ENCODE data around the gene RSPO4. TPM values are rescaled to one million over a fixed set of nuclear protein-coding genes. Genes with fewer than 3 reads are reported as not detected.

RSPO4 gene
- total RNA-seq, 2 donors from 2014 or later, result not detected

- Mint-ChIP-seq H3K27me3 (peaks cover 31% of the 10 kb centered on the region), H3K4me3 (no peak overlapping the region), H3K27ac (no peak overlapping the region), H3K36me3 (ENCODE audit: low read depth) (no peaks in the 10 kb centered on the region), H3K9me3 (no peaks in the 10 kb centered on the region), H3K4me1 (no peaks in the 10 kb centered on the region)
- ATAC-seq (replicated peaks), result no peak
Observed at GRCh38 chr20:951384-952169, 50.5 kb downstream of the RSPO4 start.

- Mint-ChIP-seq H3K27ac (no peak overlapping the region), H3K36me3 (ENCODE audit: low read depth) (no peaks in the 10 kb centered on the region), H3K27me3 (peaks cover 25% of the 10 kb centered on the region), H3K9me3 (no peaks in the 10 kb centered on the region), H3K4me1 (no peaks in the 10 kb centered on the region), H3K4me3 (no peak overlapping the region)
- ATAC-seq (replicated peaks), result no peak
Observed at GRCh38 chr20:949717-950116, 52.4 kb downstream of the RSPO4 start.

- Mint-ChIP-seq H3K4me1 (no peaks in the 10 kb centered on the region), H3K27me3 (peaks cover 18% of the 10 kb centered on the region), H3K27ac (no peak overlapping the region), H3K9me3 (no peaks in the 10 kb centered on the region), H3K36me3 (ENCODE audit: low read depth) (no peaks in the 10 kb centered on the region), H3K4me3 (no peak overlapping the region)
- no peak for ATAC-seq (replicated peaks)
Observed at GRCh38 chr20:946826-947225, 55.3 kb downstream of the RSPO4 start.

- Mint-ChIP-seq H3K27me3 (peaks cover 16% of the 10 kb centered on the region), H3K36me3 (ENCODE audit: low read depth) (no peaks in the 10 kb centered on the region), H3K27ac (no peak overlapping the region), H3K4me3 (no peak overlapping the region), H3K4me1 (no peaks in the 10 kb centered on the region), H3K9me3 (no peaks in the 10 kb centered on the region)
- ATAC-seq (replicated peaks), result no peak
Observed at GRCh38 chr20:945841-946240, 56.3 kb downstream of the RSPO4 start.

GRCh38 chr20:944774-945410 lies 57.2 kb downstream of the RSPO4 start:
- ATAC-seq (replicated peaks), result no peak
- Mint-ChIP-seq H3K4me1 (no peaks in the 10 kb centered on the region), H3K4me3 (no peak overlapping the region), H3K27ac (no peak overlapping the region), H3K27me3 (peaks cover 19% of the 10 kb centered on the region), H3K36me3 (ENCODE audit: low read depth) (no peaks in the 10 kb centered on the region), H3K9me3 (no peaks in the 10 kb centered on the region)

- Mint-ChIP-seq H3K27ac (no peak overlapping the region), H3K9me3 (no peaks in the 10 kb centered on the region), H3K36me3 (ENCODE audit: low read depth) (no peaks in the 10 kb centered on the region), H3K4me1 (no peaks in the 10 kb centered on the region), H3K4me3 (no peak overlapping the region), H3K27me3 (peaks cover 19% of the 10 kb centered on the region)
- no peak for ATAC-seq (replicated peaks)
Observed at GRCh38 chr20:944148-944547, 58.0 kb downstream of the RSPO4 start.

GRCh38 chr20:942611-943010 lies 59.5 kb downstream of the RSPO4 start:
- no peak overlapping the region for H3K27ac Mint-ChIP-seq
- no peak for ATAC-seq (replicated peaks)

GRCh38 chr20:940926-941325 lies 61.2 kb downstream of the RSPO4 start:
- Mint-ChIP-seq H3K27me3 (peaks cover 5% of the 10 kb centered on the region), H3K4me3 (no peak overlapping the region), H3K9me3 (no peaks in the 10 kb centered on the region), H3K4me1 (no peaks in the 10 kb centered on the region), H3K36me3 (ENCODE audit: low read depth) (no peaks in the 10 kb centered on the region), H3K27ac (no peak overlapping the region)
- no peak for ATAC-seq (replicated peaks)

More at GRCh38 chr20:942611-943010, 59.5 kb downstream of the RSPO4 start:
- Mint-ChIP-seq H3K36me3 (ENCODE audit: low read depth) (no peaks in the 10 kb centered on the region), H3K4me1 (no peaks in the 10 kb centered on the region), H3K4me3 (no peak overlapping the region), H3K9me3 (no peaks in the 10 kb centered on the region), H3K27me3 (peaks cover 11% of the 10 kb centered on the region)

GRCh38 chr20:939606-940005 lies 62.5 kb downstream of the RSPO4 start:
- H3K27ac Mint-ChIP-seq, result no peak overlapping the region
- H3K9me3 Mint-ChIP-seq, result no peaks in the 10 kb centered on the region
- no peaks in the 10 kb centered on the region for H3K36me3 Mint-ChIP-seq (ENCODE audit: low read depth)
- H3K4me3 Mint-ChIP-seq, result no peak overlapping the region
- peaks cover 5% of the 10 kb centered on the region for H3K27me3 Mint-ChIP-seq
- no peak for ATAC-seq (replicated peaks)
- H3K4me1 Mint-ChIP-seq, result no peaks in the 10 kb centered on the region

GRCh38 chr20:934186-934840 lies 67.8 kb downstream of the RSPO4 start:
- Mint-ChIP-seq H3K4me3 (no peak overlapping the region), H3K27ac (no peak overlapping the region), H3K27me3 (peaks cover 3% of the 10 kb centered on the region), H3K36me3 (ENCODE audit: low read depth) (no peaks in the 10 kb centered on the region), H3K4me1 (no peaks in the 10 kb centered on the region), H3K9me3 (peaks cover 9% of the 10 kb centered on the region)
- no peak for ATAC-seq (replicated peaks)

- Mint-ChIP-seq H3K27ac (no peak overlapping the region), H3K27me3 (peaks cover 3% of the 10 kb centered on the region), H3K36me3 (ENCODE audit: low read depth) (no peaks in the 10 kb centered on the region), H3K9me3 (peaks cover 9% of the 10 kb centered on the region), H3K4me3 (no peak overlapping the region), H3K4me1 (no peaks in the 10 kb centered on the region)
- ATAC-seq (replicated peaks), result no peak
Observed at GRCh38 chr20:933029-933428, 69.1 kb downstream of the RSPO4 start.

GRCh38 chr20:931401-931800 lies 70.7 kb downstream of the RSPO4 start:
- peaks cover 9% of the 10 kb centered on the region for H3K9me3 Mint-ChIP-seq
- ATAC-seq (replicated peaks), result no peak
- H3K27me3 Mint-ChIP-seq, result peaks cover 13% of the 10 kb centered on the region
- H3K4me1 Mint-ChIP-seq, result no peaks in the 10 kb centered on the region
- no peak overlapping the region for H3K4me3 Mint-ChIP-seq
- no peak overlapping the region for H3K27ac Mint-ChIP-seq
- no peaks in the 10 kb centered on the region for H3K36me3 Mint-ChIP-seq (ENCODE audit: low read depth)

GRCh38 chr20:926670-927069 lies 75.4 kb downstream of the RSPO4 start:
- Mint-ChIP-seq H3K4me3 (no peak overlapping the region), H3K27ac (no peak overlapping the region), H3K36me3 (ENCODE audit: low read depth) (no peaks in the 10 kb centered on the region), H3K4me1 (no peaks in the 10 kb centered on the region), H3K9me3 (peaks cover 7% of the 10 kb centered on the region), H3K27me3 (peaks cover 17% of the 10 kb centered on the region)
- ATAC-seq (replicated peaks), result no peak

GRCh38 chr20:925516-925915 lies 76.6 kb downstream of the RSPO4 start:
- peaks cover 13% of the 10 kb centered on the region for H3K27me3 Mint-ChIP-seq
- H3K27ac Mint-ChIP-seq, result no peak overlapping the region
- ATAC-seq (replicated peaks), result no peak
- no peaks in the 10 kb centered on the region for H3K4me1 Mint-ChIP-seq
- no peaks in the 10 kb centered on the region for H3K9me3 Mint-ChIP-seq
- no peaks in the 10 kb centered on the region for H3K36me3 Mint-ChIP-seq (ENCODE audit: low read depth)
- H3K4me3 Mint-ChIP-seq, result no peak overlapping the region

GRCh38 chr20:924639-925038 lies 77.5 kb downstream of the RSPO4 start:
- H3K9me3 Mint-ChIP-seq, result no peaks in the 10 kb centered on the region
- peaks cover 16% of the 10 kb centered on the region for H3K27me3 Mint-ChIP-seq
- H3K4me1 Mint-ChIP-seq, result no peaks in the 10 kb centered on the region
- H3K4me3 Mint-ChIP-seq, result no peak overlapping the region
- no peak overlapping the region for H3K27ac Mint-ChIP-seq
- ATAC-seq (replicated peaks), result no peak
- H3K36me3 Mint-ChIP-seq (ENCODE audit: low read depth), result no peaks in the 10 kb centered on the region
